HG03439 (cell line): ENCODE results near the gene DCTN1.

Experiments used
- ATAC-seq: cut with Tn5 transposase; IDR thresholded peaks from one replicate; pipeline ENCODE4 v1.9.1; 2021; ENCODE audit warnings: mild to moderate bottlenecking, moderate library complexity; ENCODE audit not compliant: unreplicated experiment

Gene DCTN1

GRCh38 chr2:74414441-74414840 lies 34.3 kb upstream of the DCTN1 start:
- no peak for ATAC-seq

DNA sequence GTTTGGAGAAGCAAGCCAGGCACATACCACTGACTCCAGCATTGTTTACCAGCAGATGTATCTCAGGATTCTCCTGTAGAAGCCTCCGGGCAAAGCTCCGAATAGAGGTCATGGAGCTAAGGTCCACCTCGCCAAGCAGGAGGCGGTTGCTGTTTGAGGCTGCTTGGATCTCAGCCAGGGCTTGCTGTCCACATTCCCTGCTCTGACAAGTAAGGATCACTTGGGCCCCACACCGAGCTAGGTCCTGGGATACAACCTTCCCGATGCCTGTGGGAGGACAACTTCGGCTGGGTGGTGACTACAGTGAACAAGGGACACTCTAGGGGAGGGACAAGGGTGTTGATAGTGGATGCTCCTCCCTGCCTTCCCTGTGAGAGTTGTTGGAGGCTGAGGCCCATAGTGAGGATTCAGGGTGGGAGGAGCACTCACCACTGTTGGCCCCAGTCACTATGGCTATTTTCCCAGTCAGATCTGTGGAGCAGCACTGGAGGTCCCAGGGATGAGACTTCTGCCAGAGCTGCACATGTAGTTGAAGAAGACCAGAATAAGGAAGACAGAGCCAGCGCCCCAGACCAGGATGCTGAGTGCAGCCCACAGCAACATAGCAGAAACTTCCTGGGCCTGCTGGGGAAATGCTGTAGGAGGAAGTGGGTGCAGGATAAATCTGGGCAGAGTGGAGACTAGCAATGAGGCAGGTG lies 33.0 kb upstream of the DCTN1 start:
- ATAC-seq: no peak

DNA sequence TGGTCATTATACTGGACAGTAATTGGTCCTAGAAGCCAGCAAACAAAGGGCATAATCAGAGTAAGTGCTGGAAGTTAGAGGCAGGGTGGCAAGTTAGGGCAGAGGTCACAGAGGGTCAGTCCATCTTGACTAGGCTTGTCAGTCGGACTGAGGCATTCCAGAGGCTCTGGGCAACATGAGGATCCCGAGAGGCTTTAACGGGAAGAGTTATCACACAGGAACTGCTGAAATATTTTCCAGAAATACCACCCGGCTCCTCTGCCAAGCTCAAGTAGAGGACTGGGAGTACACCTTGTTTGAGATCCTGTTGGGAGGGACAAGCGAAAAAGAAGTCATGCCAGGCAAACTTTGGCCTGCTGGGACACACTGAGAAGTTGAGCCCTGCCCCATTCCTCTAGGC lies 27.6 kb upstream of the DCTN1 start:
- ATAC-seq: no peak

GRCh38 chr2:74406035-74406434 lies 25.9 kb upstream of the DCTN1 start:
- no peak for ATAC-seq

DNA sequence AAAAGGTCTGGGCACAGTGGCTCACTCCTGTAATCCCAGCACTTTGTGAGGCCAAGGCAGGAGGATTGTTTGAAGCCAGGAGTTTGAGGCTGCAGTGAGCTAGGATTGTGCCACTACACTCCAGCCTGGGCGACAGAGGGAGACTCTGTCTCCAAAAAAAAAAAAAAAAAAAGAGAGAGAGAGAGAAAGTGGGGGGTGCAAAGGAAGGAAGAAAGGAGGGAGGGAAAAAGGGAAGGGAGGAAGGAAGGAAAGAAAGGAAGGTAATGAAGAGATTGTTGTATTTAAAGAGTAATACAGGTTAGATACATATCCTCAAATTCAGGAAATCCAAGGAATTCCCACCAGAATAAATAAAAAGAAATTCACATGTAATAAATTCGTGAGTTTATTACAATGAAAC lies 21.8 kb upstream of the DCTN1 start:
- ATAC-seq: no peak

- no peak for ATAC-seq
Observed at GRCh38 chr2:74399785-74400184, 19.7 kb upstream of the DCTN1 start.

GRCh38 chr2:74396149-74396548 lies 16.0 kb upstream of the DCTN1 start:
- ATAC-seq: no peak

- ATAC-seq: no peak
Observed at GRCh38 chr2:74393525-74393924, 13.4 kb upstream of the DCTN1 start.

GRCh38 chr2:74392449-74392743 lies 12.3 kb upstream of the DCTN1 start:
- no peak for ATAC-seq

- ATAC-seq: peak; percentile 71
Observed at GRCh38 chr2:74391580-74392448, 11.7 kb upstream of the DCTN1 start.

DNA sequence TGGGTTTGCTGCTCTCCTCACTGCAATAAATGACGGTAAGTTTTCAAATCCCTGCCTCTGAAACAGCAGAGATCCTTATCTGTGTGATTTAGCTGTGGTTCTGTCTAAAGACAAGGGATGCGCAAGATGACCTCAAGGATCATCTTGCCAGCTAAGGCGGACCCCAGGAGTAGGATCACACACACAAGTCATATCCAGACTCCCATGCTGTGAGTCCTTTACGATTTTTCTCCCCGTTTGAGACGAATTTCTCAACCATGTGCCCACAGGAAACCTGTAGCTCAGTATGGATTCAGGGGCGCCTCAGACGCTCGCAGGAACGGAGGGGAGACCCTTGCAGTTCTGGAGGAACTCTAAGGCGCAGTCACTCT lies 11.1 kb upstream of the DCTN1 start:
- ATAC-seq: no peak

- ATAC-seq: no peak
Observed at GRCh38 chr2:74390606-74391005, 10.5 kb upstream of the DCTN1 start.

GRCh38 chr2:74387346-74387745 lies 7.2 kb upstream of the DCTN1 start:
- no peak for ATAC-seq

GRCh38 chr2:74385396-74385795 lies 5.3 kb upstream of the DCTN1 start:
- ATAC-seq: no peak

DNA sequence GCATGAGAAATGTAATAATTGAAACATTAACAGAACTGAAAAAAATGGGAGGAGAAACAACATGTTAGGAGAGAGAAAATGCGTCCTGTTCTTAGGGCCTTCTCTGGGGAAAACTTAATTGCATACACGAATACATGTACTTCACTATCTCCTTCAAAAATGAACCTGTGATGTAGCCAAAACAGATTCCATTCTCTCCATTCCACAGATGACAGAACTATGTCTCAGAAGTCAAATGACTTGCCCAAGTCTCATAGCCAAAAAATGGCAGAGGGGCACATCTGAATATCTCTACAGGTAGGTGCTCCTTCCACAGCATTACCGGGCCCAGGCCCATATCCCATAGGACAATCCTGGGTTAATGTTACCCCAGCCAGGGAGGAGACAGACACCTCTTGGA lies 3.9 kb upstream of the DCTN1 start:
- no peak for ATAC-seq

- no peak for ATAC-seq
Observed at GRCh38 chr2:74383254-74383653, 3.1 kb upstream of the DCTN1 start.

- ATAC-seq: no peak
Observed at GRCh38 chr2:74381751-74382150, 1.6 kb upstream of the DCTN1 start.

GRCh38 chr2:74378007-74378406 lies 2.1 kb downstream of the DCTN1 start:
- ATAC-seq: no peak

GRCh38 chr2:74375838-74376237 lies 4.3 kb downstream of the DCTN1 start:
- no peak for ATAC-seq

DNA sequence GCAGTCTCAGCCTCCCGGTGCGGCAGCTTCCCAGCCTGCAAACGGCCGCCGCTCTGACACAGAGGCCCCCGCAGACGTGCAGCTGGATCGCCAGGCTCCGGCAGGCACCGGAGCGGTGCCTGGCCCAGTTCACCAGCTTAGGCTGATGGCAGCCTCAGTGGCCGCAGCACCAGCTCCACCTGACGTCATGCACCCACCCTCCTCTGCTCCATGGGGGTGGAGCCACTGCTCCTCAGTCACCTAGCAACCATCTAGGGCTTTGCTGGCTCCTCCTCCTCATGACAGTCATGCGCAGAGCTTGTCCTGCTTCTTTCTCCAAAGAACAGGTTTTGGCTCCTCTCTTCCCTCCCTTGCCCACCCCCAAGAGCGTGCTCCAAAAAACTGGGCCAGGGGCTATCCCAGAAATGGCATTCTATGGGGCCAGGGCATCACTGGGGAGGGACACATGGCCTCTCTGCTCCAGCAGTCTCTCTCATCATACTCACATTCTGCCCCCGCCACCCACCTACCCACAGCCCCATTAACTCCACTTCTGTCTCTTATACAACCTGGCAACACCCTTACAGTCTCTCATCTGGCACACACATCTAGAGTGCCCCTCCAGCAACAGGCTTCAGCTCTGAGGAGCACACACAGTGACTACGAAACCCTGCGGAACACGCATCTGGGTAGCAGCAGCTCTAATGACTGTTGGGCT lies 5.5 kb downstream of the DCTN1 start:
- ATAC-seq: no peak

DNA sequence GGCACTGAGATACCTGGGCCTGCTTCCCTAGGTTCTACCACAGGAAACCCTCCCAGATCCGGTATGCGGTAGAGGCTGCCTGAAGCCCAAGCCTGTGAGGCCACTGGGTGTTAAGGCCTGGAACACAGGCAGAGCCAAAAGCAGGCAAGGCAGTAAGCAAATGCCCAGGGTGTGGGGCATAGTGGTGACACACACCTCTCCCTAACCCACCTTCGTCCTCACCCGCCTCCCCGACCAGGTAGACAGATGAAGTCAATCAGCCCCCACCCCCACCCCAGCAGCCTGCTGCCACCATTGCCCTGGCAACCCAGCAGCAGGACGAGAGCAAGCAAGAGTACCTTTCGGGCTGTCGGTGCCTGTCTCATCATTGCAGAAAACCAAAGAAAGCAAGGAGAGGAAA lies 6.1 kb downstream of the DCTN1 start:
- no peak for ATAC-seq

DNA sequence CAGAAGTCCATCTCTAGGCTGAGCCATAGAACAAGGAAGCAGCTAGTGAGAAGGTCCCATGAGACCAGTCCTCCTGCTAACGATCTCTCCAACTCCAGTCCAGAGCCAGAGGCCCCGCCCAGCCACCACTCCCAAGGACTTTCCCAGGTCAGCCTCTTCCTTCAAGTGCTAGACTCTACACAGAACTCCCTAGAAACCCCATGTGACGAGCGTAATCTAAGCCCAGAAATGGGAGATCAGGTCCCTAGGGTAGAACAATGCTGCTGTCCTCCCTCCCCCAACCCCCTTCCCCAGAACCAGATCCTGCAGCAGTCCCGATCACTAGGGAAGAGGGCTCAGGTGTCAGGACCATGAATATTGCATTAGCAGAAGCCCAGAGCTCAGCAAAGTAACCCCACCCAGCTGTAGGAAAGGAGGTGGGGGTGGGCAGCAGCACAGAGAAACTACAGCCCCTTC lies 6.9 kb downstream of the DCTN1 start:
- ATAC-seq: no peak
